Bronchial epithelial cell (primary cell): ENCODE data around the gene UBTD1. TPM values are rescaled to one million over a fixed set of nuclear protein-coding genes. Genes with fewer than 3 reads are reported as not detected.
A peak's percentile ranks its signal among the peaks of the same experiment; 100 is the strongest.

Source experiments
- DNase-seq: peaks from one replicate; pipeline ENCODE4 v3.0.0-alpha.2; 2010; ENCODE audit warnings: low read depth
- FAIRE-seq: peaks from 2 replicates; lab custom pipeline; 2011; peaks lifted over from hg19 to GRCh38; lab: Jason Lieb, UNC
- H3K27me3 ChIP-seq: 2 replicates; pipeline ENCODE4 v1.5.1; 2011; ENCODE audit warnings: low read length; ENCODE audit not compliant: control insufficient read depth, insufficient read depth
- H3K36me3 ChIP-seq: 2 replicates; pipeline ENCODE4 v1.5.1; 2011; ENCODE audit warnings: low read length; ENCODE audit not compliant: control insufficient read depth, insufficient read depth
- H3K4me3 ChIP-seq: 2 replicates; pipeline ENCODE4 v1.5.1; 2011; ENCODE audit warnings: mild to moderate bottlenecking, low read depth, low read length, control low read depth
- CTCF ChIP-seq: IDR thresholded peaks from 2 replicates; pipeline ENCODE4 v1.5.1; 2011; ENCODE audit warnings: mild to moderate bottlenecking, moderate library complexity, low read length, control low read depth, inconsistent platforms; ENCODE audit not compliant: insufficient read depth, severe bottlenecking
- total RNA-seq: library from RNA; depleted of rRNA; stranded (reverse); fragments of >200 nt; gene quantifications from 2 replicates; pipeline ENCODE4 v1.2.1, GENCODE V29; 2014

The UBTD1 gene
- total RNA-seq, 1 donor from 2014 or later = 11.1 TPM

GRCh38 chr10:97547962-97548361 lies 49.2 kb downstream of the UBTD1 start:
- DNase-seq = no peak
- no peaks in the 10 kb centered on the region for H3K36me3 ChIP-seq
- no peaks in the 10 kb centered on the region for H3K27me3 ChIP-seq
- FAIRE-seq = no peak
- TF ChIP-seq CTCF = no peak
- H3K4me3 ChIP-seq = no peak overlapping the region

- no peak for DNase-seq
- no peaks in the 10 kb centered on the region for H3K27me3 ChIP-seq
- H3K36me3 ChIP-seq = no peaks in the 10 kb centered on the region
- FAIRE-seq = no peak
- TF ChIP-seq CTCF = no peak
- no peak overlapping the region for H3K4me3 ChIP-seq
These were observed 50.2 kb downstream of the UBTD1 start for GRCh38 chr10:97548828-97549455.

GRCh38 chr10:97549587-97550322 lies 51.0 kb downstream of the UBTD1 start:
- no peaks in the 10 kb centered on the region for H3K36me3 ChIP-seq
- DNase-seq (peak; percentile 60), FAIRE-seq (no peak)
- no peak overlapping the region for H3K4me3 ChIP-seq
- no peak for TF ChIP-seq CTCF
- H3K27me3 ChIP-seq = no peaks in the 10 kb centered on the region

GRCh38 chr10:97550336-97551149 lies 51.8 kb downstream of the UBTD1 start:
- Histone ChIP-seq H3K27me3 (no peaks in the 10 kb centered on the region), H3K36me3 (no peaks in the 10 kb centered on the region), H3K4me3 (no peak overlapping the region)
- FAIRE-seq = peak; percentile 83
- no peak for DNase-seq
- TF ChIP-seq CTCF = no peak

GRCh38 chr10:97551271-97551670 lies 52.5 kb downstream of the UBTD1 start:
- DNase-seq (no peak), FAIRE-seq (no peak)
- Histone ChIP-seq H3K36me3 (no peaks in the 10 kb centered on the region), H3K4me3 (no peak overlapping the region), H3K27me3 (no peaks in the 10 kb centered on the region)
- no peak for TF ChIP-seq CTCF
